Measurements from ENCODE around the gene ELF5. TPM values are rescaled to one million over a fixed set of nuclear protein-coding genes. Genes with fewer than 3 reads are reported as not detected.

The ELF5 gene
- polyA plus RNA-seq, 1 donor from 2014 or later = not detected

DNA sequence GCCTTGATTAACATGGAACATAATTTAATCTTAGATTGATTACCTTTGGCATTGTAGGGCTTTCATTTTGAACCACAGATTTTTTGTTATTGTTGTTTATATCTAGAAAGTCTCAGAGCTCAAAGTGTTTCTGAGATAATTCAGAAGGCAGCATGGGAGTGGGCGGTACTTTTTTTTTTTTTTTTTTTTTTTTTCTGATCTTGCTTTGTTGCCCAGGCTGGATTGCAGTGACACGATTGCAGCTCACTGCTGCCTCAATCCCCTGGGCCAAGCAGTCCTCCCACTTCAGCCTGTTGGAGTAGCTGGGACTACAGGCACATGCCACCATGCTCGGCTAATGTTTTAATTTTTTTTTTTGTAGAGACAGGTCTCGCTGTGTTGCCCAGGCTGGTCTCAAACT, 53.3 kb downstream of the ELF5 start:
- no peaks in the 10 kb centered on the region for H3K36me3 ChIP-seq (ENCODE audit: insufficient read depth, low read length)
- H4K20me1 ChIP-seq (ENCODE audit: insufficient read depth) = no peaks in the 10 kb centered on the region
- no peaks in the 10 kb centered on the region for H3K9me3 ChIP-seq (ENCODE audit: low read length)
- H3K4me3 ChIP-seq (ENCODE audit: low read length) = no peak overlapping the region
- H3K9ac ChIP-seq (ENCODE audit: low read length) = no peak overlapping the region
- no peak overlapping the region for H3K27ac ChIP-seq (ENCODE audit: low read length)
- no peak for TF ChIP-seq CTCF (IDR thresholded peaks at IDR 0.05; ENCODE audit: poor library complexity, severe bottlenecking)
- TF ChIP-seq MXI1 (conservative IDR thresholded peaks at IDR 0.05; ENCODE audit: poor library complexity, severe bottlenecking) = no peak
- no peak for TF ChIP-seq EP300 (conservative IDR thresholded peaks at IDR 0.05; ENCODE audit: poor library complexity, severe bottlenecking)
- no peak for TF ChIP-seq TAF1 (IDR thresholded peaks at IDR 0.05; ENCODE audit: low read depth)
- no peak for TF ChIP-seq RAD21 (conservative IDR thresholded peaks at IDR 0.05)
- TF ChIP-seq SMC3 (conservative IDR thresholded peaks at IDR 0.05; ENCODE audit: poor library complexity) = no peak
- TF ChIP-seq, protein P1, sequence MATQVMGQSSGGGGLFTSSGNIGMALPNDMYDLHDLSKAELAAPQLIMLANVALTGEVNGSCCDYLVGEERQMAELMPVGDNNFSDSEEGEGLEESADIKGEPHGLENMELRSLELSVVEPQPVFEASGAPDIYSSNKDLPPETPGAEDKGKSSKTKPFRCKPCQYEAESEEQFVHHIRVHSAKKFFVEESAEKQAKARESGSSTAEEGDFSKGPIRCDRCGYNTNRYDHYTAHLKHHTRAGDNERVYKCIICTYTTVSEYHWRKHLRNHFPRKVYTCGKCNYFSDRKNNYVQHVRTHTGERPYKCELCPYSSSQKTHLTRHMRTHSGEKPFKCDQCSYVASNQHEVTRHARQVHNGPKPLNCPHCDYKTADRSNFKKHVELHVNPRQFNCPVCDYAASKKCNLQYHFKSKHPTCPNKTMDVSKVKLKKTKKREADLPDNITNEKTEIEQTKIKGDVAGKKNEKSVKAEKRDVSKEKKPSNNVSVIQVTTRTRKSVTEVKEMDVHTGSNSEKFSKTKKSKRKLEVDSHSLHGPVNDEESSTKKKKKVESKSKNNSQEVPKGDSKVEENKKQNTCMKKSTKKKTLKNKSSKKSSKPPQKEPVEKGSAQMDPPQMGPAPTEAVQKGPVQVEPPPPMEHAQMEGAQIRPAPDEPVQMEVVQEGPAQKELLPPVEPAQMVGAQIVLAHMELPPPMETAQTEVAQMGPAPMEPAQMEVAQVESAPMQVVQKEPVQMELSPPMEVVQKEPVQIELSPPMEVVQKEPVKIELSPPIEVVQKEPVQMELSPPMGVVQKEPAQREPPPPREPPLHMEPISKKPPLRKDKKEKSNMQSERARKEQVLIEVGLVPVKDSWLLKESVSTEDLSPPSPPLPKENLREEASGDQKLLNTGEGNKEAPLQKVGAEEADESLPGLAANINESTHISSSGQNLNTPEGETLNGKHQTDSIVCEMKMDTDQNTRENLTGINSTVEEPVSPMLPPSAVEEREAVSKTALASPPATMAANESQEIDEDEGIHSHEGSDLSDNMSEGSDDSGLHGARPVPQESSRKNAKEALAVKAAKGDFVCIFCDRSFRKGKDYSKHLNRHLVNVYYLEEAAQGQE (IDR thresholded peaks at IDR 0.05; ENCODE audit: borderline replicate concordance) = no peak
- no peak for TF ChIP-seq POLR2AphosphoS5 (IDR thresholded peaks at IDR 0.05)
- no peak for TF ChIP-seq EZH2 (IDR thresholded peaks at IDR 0.05; ENCODE audit: borderline replicate concordance, insufficient read depth, low read length, poor library complexity, severe bottlenecking)
- no peaks in the 10 kb centered on the region for H3K79me2 ChIP-seq (replicated peaks; ENCODE audit: insufficient read depth, low read length)
- H3F3A ChIP-seq (ENCODE audit: insufficient read depth, low read length, poor library complexity, severe bottlenecking) = no peaks in the 10 kb centered on the region
- no peaks in the 10 kb centered on the region for H3K9me2 ChIP-seq (ENCODE audit: insufficient read depth, low read length)
- H3K27me3 ChIP-seq (ENCODE audit: insufficient read depth, low read depth, low read length) = no peaks in the 10 kb centered on the region
- no peak overlapping the region for H3K4me2 ChIP-seq (ENCODE audit: low read length)
- H2AFZ ChIP-seq (ENCODE audit: low read depth, low read length) = no peak overlapping the region

DNA sequence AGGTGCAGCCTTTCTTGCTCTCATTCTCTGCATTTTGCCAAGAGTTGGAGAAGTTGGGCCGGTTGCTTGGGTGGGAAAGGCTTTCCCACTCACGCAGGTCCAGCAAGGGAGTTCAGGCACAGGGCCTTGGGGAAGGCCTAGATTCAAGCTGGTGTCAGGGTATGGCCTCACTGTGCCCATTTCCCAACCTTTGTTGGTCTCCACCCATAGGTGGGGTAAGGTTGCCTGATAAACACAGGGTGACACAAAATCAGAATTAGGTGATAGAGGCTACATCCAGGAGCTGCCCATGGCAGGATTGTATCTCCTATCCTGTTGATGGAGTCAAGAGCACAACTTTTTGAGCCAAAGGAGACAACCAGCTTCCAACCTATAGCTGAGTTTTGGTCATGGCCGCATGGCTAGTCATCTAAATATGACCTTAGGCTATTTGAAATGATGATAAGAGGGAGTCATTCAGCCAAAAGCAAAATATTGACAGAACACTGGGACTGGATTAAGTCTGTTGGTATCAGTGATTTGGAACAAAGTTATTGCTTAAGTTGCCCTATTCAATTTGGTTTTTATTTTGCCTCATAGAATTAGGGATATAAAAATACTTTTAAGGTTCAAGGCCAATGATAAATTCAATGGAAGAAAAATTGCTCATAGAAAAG, 54.0 kb downstream of the ELF5 start:
- Histone ChIP-seq H3F3A (ENCODE audit: insufficient read depth, low read length, poor library complexity, severe bottlenecking) (no peaks in the 10 kb centered on the region), H3K27ac (ENCODE audit: low read length) (no peak overlapping the region), H3K4me2 (ENCODE audit: low read length) (no peak overlapping the region), H3K27me3 (ENCODE audit: insufficient read depth, low read depth, low read length) (no peaks in the 10 kb centered on the region), H2AFZ (ENCODE audit: low read depth, low read length) (no peak overlapping the region), H3K9me3 (ENCODE audit: low read length) (no peaks in the 10 kb centered on the region), H4K20me1 (ENCODE audit: insufficient read depth) (no peaks in the 10 kb centered on the region), H3K9ac (ENCODE audit: low read length) (no peak overlapping the region), H3K36me3 (ENCODE audit: insufficient read depth, low read length) (no peaks in the 10 kb centered on the region), H3K4me3 (ENCODE audit: low read length) (no peak overlapping the region), H3K9me2 (ENCODE audit: insufficient read depth, low read length) (no peaks in the 10 kb centered on the region), H3K79me2 (replicated peaks; ENCODE audit: insufficient read depth, low read length) (no peaks in the 10 kb centered on the region)
- TF ChIP-seq EZH2 (IDR thresholded peaks at IDR 0.05; ENCODE audit: borderline replicate concordance, insufficient read depth, low read length, poor library complexity, severe bottlenecking) (no peak), RAD21 (conservative IDR thresholded peaks at IDR 0.05) (no peak), EP300 (conservative IDR thresholded peaks at IDR 0.05; ENCODE audit: poor library complexity, severe bottlenecking) (no peak), MXI1 (conservative IDR thresholded peaks at IDR 0.05; ENCODE audit: poor library complexity, severe bottlenecking) (no peak), SMC3 (conservative IDR thresholded peaks at IDR 0.05; ENCODE audit: poor library complexity) (no peak), CTCF (IDR thresholded peaks at IDR 0.05; ENCODE audit: poor library complexity, severe bottlenecking) (no peak), TAF1 (IDR thresholded peaks at IDR 0.05; ENCODE audit: low read depth) (no peak), POLR2AphosphoS5 (IDR thresholded peaks at IDR 0.05) (no peak)
- TF ChIP-seq, protein P1 (IDR thresholded peaks at IDR 0.05; ENCODE audit: borderline replicate concordance) = no peak

Measured in neural cell (in vitro differentiated cells).